Activated T-helper 1 cell treated with Interleukin-2 at 50 U/mL for 16 hours (primary cell): ENCODE measurements around the gene DPYD.

Experiments used
- DNase-seq: peaks from one replicate; pipeline ENCODE4 v3.0.0-alpha.2; 2020; ENCODE audit warnings: low read depth

Gene DPYD

DNA sequence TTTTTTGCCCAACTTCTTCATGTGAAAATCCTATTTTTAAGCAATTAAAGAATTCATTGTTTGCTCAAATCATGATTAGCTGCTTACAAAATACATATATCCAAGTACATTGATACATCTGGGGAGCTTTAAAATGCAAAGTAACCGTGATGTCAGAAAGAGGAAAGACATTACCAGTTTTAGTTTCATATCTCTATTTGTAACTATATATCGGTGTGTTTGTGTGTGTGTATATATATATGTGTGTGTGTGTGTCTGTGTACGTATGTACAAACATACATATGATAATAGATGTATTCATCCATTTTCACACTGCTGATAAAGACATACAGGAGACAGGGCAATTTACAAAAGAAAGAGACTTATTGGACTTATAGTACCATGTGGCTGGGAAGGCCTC, 310.1 kb downstream of the DPYD start:
- DNase-seq, result no peak

DNA sequence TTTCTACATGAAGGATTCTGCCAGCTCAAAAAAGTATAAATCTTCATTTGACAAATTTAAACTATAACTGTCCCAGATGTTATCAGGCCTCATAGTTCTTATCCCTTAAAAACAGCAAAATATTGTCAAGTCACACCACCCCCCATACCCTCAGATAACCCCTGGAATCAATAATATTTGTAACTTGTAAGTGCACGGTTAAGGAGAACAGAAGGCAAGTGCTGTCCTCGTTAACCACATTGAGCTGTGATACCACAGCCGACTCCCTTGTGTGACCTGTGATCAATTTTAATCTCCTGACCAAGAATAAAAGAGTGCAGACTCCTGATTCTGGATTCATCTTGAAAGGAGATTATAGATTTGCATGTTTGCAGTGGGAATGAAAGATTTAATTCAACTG, 310.7 kb downstream of the DPYD start:
- DNase-seq, result no peak

DNA sequence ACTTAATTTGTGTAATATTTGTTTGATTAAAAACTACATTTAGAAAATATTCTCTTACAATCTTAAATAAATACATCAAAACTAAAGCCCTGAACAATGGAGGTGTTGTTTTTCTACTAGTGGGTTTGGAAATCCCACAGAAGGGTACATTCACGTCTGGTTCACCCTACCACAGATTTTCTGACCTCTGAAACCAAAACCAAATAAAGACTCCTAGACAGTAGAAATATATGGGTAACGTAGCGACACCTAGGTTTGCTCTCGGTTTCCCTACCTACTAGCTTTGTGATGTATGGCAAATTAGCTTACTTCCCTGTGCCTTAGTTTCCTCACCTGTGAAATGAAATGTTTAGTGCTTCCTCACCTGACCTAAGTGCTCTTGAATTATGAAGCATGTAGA, 312.6 kb downstream of the DPYD start:
- no peak for DNase-seq

DNA sequence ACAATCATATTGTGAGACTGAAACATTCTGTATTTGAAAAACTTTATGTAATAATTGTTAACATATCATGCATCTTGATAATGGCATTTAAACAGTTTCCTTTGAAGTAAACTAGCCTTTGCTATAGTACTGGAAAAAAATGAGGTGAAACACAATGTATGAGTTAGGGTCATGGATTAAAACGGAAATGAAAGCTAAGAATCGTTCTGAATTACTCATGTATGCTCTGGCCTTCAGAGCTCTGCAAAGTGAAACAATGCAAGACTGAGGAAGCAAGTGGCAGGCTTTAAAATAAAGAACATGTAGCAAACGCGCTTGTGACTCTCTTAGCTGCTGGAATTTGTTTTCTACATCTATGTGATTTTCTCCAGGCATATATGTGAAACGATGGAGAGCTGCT, 317.1 kb downstream of the DPYD start:
- DNase-seq, result no peak

DNA sequence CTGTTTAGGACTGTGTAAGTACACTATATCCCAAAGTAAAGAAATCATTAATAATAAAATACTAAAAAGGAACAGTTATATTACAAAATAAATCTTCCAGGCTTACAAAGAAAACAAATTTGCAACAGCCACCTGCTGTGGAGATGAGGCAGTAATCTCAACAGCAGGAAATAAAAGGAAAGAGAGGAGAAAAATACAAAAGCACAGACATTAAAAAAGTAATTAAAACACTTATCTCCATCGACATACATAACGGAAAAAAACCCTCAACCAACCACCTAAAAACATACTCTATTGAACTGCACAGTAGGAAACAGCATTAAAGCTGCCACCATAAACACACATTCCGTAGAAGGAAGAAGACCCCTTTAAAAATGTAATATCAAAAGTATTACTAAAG, 317.6 kb downstream of the DPYD start:
- no peak for DNase-seq

DNA sequence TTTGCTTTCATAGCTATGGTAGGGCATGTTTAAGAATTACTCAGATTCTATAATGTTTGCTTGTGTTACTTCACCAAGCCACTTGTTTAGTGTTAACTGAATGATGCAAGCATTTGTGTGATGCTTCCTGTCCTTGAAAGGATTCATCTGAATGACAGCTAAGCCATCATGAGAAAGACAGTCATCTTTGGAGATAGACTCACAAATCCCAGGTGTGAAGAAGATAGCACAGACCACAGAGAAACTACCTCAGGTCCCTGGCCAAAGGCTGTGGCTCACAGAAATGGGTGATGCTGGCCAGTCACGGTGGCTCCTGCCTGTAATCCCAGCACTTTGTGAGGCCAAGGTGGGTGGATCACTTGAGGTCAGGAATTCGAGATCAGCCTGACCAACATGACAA, 321.4 kb downstream of the DPYD start:
- no peak for DNase-seq

DNA sequence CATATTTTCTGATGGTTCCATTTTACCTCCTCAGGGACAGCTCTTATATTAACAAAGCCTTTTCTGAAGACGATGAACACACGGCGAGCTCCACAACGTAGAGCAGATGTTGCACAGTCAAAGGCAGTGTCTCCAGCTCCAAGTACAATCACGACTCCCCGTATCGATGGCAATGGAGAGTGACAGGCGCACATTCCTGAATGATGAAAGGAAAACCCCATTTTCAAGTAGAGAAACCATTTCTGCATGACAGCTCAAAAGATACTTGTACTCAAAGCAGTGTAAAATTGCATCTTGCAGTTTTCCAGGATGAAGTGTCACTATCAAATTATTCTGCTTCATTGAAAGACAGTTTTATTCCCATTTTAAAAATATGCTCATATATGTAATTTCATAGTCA, 327.6 kb downstream of the DPYD start:
- DNase-seq, result no peak

DNA sequence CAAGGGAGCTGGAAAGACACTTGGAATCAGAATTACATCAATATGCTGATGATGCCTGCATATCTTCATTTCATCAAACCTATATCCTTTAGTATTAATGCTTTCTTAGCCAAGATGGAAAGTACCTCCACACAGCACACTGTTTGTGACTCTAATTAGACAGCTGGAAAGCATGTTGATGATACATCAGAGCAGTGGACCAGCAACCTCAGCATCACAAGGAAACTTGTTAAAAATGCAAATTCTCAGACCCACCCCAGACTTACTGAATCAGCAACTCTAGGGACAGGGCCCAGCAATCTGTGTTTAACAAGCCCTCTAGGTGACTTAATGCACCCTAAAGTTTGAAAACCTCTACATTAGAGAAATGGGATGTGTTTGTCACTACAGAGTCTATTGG, 332.1 kb downstream of the DPYD start:
- DNase-seq, result no peak

DNA sequence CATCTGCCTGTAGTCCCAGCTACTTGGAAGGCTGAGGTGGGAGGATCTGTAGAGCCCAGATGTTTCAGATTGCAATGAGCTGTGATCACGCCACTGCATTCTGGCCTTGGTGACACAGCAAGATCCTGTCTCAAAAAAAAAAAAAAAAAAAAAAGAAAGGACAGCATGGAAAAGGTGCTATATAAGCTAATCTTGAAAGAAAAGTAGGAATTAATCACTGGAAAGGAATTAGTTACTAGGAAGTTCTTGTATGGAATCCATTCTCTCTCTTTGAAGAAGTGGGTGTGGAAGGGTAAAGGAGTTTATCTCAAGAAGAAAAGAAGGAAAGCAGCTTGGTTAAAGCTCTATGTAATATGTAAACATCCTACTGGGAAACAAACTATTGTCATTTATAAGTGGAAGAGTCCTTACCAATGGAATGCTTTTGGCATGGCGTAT, 339.2 kb downstream of the DPYD start:
- no peak for DNase-seq

DNA sequence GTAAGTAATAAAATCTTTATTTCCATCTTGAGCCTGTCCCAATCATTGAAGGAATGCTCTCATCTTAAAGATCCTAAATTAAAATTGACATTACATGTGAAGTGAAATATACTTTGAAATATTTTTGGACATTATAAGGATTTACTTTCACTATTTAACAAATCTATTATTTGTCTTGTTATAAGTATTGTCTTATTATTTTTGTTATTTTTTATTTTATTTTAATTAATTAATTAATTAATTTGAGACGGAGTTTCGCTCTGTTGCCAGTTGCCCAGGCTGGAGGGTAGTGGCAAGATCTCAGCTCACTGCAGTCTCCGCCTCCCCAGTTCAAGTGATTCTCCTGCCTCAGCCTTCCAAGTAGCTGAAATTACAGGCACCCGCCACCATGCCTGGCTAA, 343.2 kb downstream of the DPYD start:
- no peak for DNase-seq

DNA sequence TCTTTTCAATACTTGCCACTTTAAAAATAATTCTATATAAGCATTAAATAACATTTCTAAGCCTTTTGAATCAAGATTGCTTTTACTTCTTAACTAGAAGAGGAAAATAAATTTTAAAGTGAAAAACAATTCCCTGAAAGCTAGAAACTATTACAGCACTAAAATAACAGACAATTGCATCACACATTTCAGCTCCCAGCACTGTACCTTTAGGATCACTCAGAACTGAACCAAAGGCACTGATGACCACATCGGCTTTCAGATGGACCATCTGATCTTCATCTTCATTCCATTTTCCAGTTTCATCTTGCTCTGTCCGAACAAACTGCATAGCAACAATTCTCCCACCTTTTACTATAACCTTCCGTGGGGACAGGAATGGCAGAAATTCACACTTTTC, 347.3 kb downstream of the DPYD start:
- DNase-seq, result no peak

DNA sequence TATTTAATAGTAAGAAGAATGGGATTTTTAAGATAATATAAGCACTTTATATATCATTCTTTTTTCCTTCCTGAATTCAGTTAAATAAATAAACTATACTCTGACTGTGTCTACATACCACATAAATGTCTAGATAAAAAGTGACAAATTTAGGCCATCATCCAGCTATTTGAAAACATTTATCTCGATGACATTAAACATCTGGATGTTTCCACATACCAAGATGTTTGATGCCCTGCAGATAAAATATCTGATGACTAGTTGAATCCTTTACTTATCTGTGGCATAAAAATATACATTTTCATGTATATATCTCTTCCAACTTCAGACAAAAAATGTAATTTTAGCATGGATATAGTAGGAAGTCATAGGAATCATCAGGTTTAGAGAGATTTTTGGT, 348.3 kb downstream of the DPYD start:
- no peak for DNase-seq

DNA sequence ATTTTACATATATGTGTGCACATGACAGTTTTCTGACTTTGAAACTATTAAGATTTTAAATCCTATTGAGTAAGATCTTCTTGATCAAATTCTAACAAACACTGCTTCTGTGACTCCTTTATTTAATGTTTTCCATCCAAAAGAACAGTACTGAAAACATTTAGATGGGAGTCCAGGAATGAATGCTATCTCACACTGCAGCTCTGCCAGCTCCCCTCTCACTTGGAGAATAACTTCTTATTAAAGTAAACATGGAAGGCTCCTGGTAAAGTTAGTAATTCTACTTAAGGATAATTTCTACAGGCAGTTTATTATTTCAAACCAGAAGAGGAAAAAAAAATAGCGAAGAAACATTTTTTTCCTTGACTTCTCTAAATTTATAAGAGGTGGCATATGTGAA, 349.1 kb downstream of the DPYD start:
- no peak for DNase-seq

DNA sequence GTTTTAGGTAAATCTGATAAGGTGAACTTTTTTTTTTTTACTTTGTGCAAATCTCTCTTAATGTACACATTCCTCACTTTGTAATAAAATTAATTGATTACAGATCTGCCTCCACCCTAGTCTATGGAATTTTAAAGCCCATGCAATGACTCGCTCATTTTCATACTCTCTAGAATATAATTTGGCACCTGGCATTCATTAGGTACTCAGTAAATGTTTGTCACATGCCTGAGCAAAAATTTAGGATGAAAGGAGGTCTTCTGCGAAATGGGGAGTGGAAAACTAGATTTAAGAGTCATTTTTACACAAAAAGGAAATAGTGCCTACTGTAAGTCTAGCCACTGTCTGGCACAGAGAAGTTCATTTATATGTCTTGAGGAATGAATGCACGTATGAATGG, 350.1 kb downstream of the DPYD start:
- no peak for DNase-seq

DNA sequence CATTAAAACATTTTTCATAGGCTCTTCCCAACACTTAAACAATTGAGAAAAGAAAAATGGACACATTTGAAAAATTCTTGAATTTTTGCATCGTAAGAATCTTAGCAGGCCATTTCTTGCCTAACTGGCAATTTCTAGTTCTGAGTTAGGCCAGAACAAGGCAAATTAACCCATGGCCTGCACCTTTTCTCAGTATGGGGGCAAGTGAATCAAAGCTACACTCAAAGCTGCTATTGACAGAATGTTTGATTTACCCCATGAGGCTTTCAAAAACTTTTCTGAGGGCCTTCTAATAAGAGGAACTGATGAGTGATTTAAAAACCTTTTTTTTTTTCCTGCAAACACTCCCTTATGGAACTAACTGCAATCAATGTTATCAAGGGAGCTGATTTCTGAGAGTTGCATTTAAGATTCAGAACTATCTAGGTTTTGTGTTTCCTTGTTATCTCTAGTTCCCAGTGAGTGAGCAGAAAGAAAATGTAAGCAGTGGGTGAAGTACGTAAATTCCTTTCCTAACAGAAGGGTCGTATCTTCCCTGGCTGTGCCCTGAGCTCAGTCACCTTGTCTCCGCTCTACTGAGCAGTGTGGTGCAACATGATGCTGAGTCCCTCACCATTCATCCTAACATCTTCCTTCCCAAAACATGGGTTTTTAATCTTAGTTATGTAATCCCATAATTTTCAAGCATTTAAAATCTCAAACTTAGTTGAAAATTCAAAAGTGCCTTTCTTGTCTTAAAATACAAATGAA, 353.7 kb downstream of the DPYD start:
- DNase-seq, result no peak

DNA sequence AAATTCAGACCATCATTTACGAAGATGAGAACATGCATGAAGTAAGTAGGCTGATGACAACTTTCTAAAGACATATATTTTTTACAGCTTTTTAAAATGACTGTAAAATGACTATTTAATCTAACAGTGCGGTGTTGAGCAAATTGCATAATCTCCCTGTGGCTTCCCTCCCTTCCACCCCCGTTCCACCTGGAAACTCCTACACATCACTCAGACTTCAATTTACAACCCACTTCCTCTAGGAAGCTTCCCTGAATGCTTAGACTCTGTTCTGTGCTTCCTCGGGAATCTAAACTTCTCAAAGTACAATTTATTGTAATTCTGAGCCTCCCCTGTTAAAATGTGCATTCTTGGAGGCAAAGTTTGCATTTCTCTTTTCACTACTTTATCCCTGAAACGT, 354.9 kb downstream of the DPYD start:
- no peak for DNase-seq

DNA sequence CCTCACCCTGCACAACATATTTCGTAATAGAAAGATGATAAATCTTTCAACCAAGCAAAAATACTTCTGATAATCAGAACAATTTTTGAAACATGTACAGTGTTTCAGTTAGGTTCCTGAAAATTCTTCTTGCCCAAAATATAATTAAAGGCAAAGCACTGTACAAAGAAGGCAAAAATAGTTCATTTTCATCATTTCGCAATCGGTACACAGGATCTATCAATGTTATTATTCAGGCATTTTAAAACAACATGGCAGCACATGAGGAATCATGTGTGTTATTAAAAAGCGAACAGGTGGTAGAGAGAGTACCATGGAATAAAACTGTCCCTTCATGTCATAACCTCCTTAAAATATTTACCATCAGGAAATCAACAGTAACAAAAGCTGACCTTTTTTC, 356.9 kb downstream of the DPYD start:
- DNase-seq, result no peak

DNA sequence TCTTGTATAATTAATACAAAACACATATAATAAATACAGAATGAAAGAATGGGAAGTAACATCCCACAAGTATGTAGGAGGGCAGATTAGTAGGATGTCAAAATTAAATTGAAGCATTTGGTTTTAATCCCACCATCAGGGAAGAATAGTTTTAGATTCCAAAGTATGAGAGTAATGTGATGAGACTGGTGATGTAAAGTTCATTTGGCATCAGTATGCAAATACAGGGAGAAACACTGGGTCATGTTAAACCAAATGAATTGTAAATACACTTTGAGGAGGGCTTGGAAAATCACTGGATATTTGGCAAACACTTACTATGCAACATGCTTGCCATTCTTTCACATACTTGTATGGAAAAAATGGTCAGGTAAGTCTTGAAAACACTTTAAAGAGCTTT, 358.8 kb downstream of the DPYD start:
- DNase-seq, result no peak

DNA sequence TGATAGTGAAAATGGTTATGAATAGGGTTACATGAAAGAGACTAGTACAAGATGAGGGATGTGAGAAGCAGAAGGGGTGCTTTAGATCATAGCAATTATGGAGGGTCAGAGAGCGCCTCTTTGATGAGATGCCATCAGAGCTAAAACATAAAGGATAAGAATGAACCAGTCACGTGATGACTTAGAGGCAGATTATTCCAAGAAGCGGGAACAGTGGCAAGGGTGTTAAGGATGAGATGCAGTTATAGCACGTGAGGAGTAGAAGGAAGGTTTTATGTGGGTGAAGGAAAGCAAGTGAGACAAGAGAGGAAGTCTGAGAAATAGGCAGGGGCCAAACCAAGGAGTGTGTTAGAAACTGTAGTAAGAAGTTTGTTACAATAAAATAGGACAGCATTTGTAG, 360.1 kb downstream of the DPYD start:
- DNase-seq, result no peak

DNA sequence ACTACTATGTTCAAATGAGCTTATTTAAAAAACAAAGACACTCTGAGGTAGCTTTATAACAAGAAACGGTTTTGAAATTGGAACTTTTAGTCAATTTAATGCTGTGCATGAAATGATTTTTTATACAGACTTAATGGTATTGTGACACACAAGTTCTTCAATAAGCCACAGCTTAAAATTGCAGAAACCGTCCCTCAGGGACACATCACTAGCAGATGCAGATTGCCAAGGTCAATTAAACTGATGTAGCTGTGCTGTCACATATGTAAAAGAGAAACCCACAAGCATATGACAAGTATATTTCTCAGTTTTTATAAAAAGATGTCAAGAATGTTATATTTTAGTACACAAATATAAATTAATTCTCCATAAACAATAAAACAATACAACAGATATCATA, 366.9 kb downstream of the DPYD start:
- no peak for DNase-seq

DNA sequence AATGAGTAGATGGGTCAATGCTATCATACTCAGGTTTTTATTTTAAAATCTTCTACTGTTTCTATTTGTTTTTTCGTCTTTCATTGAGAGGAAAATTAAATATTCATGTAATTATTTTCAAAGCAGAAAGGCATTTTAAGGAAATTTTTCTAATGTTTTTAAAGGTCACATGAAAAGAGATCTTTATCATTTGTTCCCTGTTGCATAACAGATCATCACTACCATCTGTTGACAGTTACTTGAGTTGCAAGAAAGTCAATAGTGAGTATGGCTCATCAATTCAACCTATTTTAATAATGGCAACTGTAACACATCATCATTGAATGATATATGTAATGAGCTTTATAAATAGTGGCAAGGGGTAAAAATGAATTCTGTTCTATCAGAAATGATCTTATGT, 369.7 kb downstream of the DPYD start:
- no peak for DNase-seq

DNA sequence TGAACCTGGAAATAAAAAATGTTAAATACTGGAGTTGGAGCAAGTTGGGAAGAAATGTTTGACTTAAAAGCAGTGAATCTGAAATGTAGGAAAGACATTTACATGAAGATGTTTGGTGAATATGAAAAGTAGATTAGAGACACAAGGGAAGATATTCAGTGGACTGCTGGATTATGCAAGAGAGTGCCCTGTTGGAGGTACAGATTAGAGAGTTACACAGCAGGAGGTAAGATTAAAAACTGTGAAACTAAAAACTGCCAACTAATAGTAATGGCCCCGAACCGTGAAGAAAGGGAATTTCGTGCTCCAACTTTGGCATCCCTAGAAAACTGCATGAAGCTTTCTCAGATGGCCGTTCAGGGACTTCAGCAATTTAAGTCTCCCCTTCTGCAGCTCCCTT, 375.4 kb downstream of the DPYD start:
- no peak for DNase-seq

DNA sequence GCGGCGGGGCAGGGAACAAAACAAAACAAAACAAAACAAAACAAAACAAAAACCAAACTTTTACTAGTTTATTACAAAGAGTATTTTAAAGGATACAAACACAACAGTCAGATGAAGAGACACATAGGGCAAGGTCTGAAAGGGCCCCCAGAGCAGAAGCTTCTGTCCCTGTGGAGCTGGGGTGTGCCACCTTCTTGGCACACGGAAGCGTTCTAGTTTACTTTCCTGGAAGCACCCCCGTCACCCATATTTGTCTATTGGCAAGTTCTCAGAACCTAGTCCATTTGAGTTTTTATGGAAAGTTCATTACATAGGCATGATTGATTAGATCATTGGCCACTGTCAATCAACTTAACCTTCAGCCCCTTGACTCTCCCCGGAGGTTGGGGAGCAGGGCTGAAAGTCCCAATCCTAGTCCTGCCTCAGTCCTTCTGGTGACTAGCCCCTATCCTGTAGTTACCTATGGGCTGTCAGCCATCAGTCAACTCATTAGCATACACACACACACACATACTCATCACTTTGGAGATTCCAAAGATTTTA, 380.4 kb downstream of the DPYD start:
- DNase-seq, result no peak

DNA sequence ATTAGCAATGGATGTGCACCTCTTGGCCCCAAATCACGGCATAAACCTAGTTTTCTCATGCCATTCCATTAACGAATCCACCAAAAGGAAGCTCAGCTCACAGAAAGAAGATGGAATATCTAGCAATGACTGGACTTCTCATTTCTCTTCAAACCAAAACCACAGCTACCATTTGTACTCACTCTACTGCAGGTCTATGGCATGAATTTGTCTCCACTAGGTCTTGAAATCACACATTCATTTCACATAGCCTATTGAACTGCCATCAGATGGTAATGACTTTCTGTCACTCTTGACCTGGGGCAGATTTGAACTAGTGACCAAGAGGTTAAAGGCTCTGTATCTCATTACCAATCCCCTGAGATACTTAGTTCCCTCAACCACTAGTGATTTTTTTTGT, 382.7 kb downstream of the DPYD start:
- DNase-seq, result no peak
